SH-SY5Y (cell line): Measurements from ENCODE around the gene TIGD7.

ENCODE experiments used
- GATA2 ChIP-seq: IDR thresholded peaks from 2 replicates; pipeline ENCODE4 v1.6.1; 2011; ENCODE audit warnings: mild to moderate bottlenecking, low read depth, low read length
- GATA3 ChIP-seq: IDR thresholded peaks from 2 replicates; pipeline ENCODE4 v1.6.1; 2011; ENCODE audit warnings: low read depth, mild to moderate bottlenecking, low read length, moderate library complexity

DNA sequence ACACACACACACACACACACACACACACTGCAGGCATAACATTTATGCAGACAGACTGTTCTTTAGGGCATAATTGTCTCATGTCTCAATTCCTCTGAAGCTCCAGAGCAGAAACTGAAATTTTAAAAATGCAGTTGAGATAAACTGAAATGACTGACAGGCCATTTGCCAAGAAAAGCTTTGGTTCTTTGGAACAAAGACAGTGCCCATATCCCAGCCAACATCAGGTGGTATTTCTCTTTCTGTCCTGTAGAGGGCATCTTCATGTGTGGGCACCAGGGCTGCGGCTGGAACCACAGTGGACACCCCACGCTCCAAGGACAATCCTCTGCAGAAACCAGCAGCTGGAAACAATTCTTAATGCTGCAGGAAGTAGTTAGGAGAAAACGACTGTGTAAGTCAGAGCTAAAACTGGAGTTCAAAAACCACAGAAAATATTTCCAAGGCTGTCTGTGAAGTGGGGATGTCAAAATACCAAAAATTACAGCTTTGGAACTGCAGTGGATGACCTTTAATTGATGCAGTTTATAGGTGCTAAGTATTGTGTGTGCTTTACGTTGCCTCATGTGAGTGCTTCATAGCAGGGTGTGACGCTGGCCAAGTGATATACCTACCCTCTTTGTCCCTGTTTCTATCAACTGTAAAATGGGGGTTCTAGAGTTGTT, 38.2 kb downstream of the TIGD7 start:
- TF ChIP-seq GATA3 (no peak), GATA2 (no peak)
